ENCODE results near the gene FJX1.

GRCh38 chr11:35619855-35620640 lies 1.8 kb downstream of the FJX1 start:
- no peak for TF ChIP-seq POLR2A (IDR thresholded peaks at IDR 0.05)
- TF ChIP-seq, protein P1, sequence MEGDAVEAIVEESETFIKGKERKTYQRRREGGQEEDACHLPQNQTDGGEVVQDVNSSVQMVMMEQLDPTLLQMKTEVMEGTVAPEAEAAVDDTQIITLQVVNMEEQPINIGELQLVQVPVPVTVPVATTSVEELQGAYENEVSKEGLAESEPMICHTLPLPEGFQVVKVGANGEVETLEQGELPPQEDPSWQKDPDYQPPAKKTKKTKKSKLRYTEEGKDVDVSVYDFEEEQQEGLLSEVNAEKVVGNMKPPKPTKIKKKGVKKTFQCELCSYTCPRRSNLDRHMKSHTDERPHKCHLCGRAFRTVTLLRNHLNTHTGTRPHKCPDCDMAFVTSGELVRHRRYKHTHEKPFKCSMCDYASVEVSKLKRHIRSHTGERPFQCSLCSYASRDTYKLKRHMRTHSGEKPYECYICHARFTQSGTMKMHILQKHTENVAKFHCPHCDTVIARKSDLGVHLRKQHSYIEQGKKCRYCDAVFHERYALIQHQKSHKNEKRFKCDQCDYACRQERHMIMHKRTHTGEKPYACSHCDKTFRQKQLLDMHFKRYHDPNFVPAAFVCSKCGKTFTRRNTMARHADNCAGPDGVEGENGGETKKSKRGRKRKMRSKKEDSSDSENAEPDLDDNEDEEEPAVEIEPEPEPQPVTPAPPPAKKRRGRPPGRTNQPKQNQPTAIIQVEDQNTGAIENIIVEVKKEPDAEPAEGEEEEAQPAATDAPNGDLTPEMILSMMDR (IDR thresholded peaks at IDR 0.05 in 8 of 11, conservative IDR thresholded peaks at IDR 0.05 in 3 of 11), result no peak
- TF ChIP-seq POLR2AphosphoS5 (IDR thresholded peaks at IDR 0.05), result no peak

Data from spleen (tissue), 7 donors.